ENCODE results near the gene ASB15.
"Not testable (repeated sequence)": the region's sequence is repeated elsewhere in the genome, so short reads cannot be mapped to it uniquely, and the experiment has no call there.

ASB15 gene

DNA sequence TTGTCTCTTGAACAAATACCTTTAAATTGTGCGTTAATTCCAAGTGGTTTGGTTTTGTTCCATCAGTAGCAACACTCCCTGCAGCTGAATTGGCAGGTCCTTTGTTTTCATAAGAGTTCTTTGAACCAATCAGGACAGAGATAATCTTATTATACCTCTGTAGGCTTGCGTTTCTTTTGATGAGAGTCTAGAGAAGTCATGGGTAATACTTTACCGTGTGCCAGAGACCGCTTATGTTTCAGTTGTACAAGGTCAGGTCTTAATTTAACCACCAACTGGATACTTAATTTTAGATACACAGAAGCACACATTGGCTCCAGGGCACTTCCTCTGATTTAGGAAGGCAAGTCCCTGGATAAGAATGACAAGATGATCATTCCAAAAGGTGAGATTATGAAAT is at the start of gene ASB15:
Gene ASB15 (plus strand): TSS at position 292 of the 400 bp plus-strand sequence. CDS start 12,682 bp downstream, outside the sequence.
- Histone ChIP-seq H3K9me3 (ENCODE audit: insufficient read depth, low read length) (no peaks in the 10 kb centered on the region), H3K4me1 (ENCODE audit: insufficient read depth, insufficient read length) (no peaks in the 10 kb centered on the region), H3K27me3 (ENCODE audit: insufficient read depth, insufficient read length) (no peaks in the 10 kb centered on the region), H3K4me3 (ENCODE audit: insufficient read length, low read depth) (no peak within 1 kb of the TSS), H3K9ac (ENCODE audit: insufficient read length, low read depth) (no peak within 1 kb of the TSS), H3K36me3 (ENCODE audit: insufficient read depth, insufficient read length, low read length) (no peaks in the 10 kb centered on the region)
- no peak for DNase-seq (ENCODE audit: low read depth, low spot score)
- no peak for TF ChIP-seq ZNF274 (IDR thresholded peaks at IDR 0.05; ENCODE audit: low read depth, low read length)
- no peak for TF ChIP-seq SUZ12 (IDR thresholded peaks at IDR 0.05; ENCODE audit: extremely low read depth, insufficient read depth, insufficient read length)

- peaks cover 24% of the 10 kb centered on the region for H3K36me3 ChIP-seq (ENCODE audit: insufficient read depth, insufficient read length, low read length)
- not testable (repeated sequence) for H3K9me3 ChIP-seq (ENCODE audit: insufficient read depth, low read length); H3K4me1 ChIP-seq (ENCODE audit: insufficient read depth, insufficient read length); H3K27me3 ChIP-seq (ENCODE audit: insufficient read depth, insufficient read length); DNase-seq (ENCODE audit: low read depth, low spot score); H3K4me3 ChIP-seq (ENCODE audit: insufficient read length, low read depth); H3K9ac ChIP-seq (ENCODE audit: insufficient read length, low read depth)
Observed at GRCh38 chr7:123552134-123552533, 49.5 kb upstream of the ASB15 start.

- Histone ChIP-seq H3K36me3 (ENCODE audit: insufficient read depth, insufficient read length, low read length) (peaks cover 24% of the 10 kb centered on the region), H3K4me3 (ENCODE audit: insufficient read length, low read depth) (no peak overlapping the region), H3K4me1 (ENCODE audit: insufficient read depth, insufficient read length) (no peaks in the 10 kb centered on the region), H3K9me3 (ENCODE audit: insufficient read depth, low read length) (no peaks in the 10 kb centered on the region), H3K27me3 (ENCODE audit: insufficient read depth, insufficient read length) (no peaks in the 10 kb centered on the region), H3K9ac (ENCODE audit: insufficient read length, low read depth) (no peak overlapping the region)
- TF ChIP-seq ZNF274 (IDR thresholded peaks at IDR 0.05; ENCODE audit: low read depth, low read length): no peak
- no peak for TF ChIP-seq SUZ12 (IDR thresholded peaks at IDR 0.05; ENCODE audit: extremely low read depth, insufficient read depth, insufficient read length)
- no peak for TF ChIP-seq YY1 (IDR thresholded peaks at IDR 0.05; ENCODE audit: insufficient read depth, insufficient read length)
- no peak for DNase-seq (ENCODE audit: low read depth, low spot score)
Observed at GRCh38 chr7:123552641-123553040, 49.0 kb upstream of the ASB15 start.

GRCh38 chr7:123553159-123553558 is 48.5 kb upstream of the ASB15 start:
- Histone ChIP-seq H3K4me3 (ENCODE audit: insufficient read length, low read depth) (no peak overlapping the region), H3K36me3 (ENCODE audit: insufficient read depth, insufficient read length, low read length) (peaks cover 24% of the 10 kb centered on the region), H3K4me1 (ENCODE audit: insufficient read depth, insufficient read length) (no peaks in the 10 kb centered on the region), H3K27me3 (ENCODE audit: insufficient read depth, insufficient read length) (no peaks in the 10 kb centered on the region), H3K9ac (ENCODE audit: insufficient read length, low read depth) (no peak overlapping the region), H3K9me3 (ENCODE audit: insufficient read depth, low read length) (no peaks in the 10 kb centered on the region)
- TF ChIP-seq ZNF274 (IDR thresholded peaks at IDR 0.05; ENCODE audit: low read depth, low read length) (no peak), YY1 (IDR thresholded peaks at IDR 0.05; ENCODE audit: insufficient read depth, insufficient read length) (no peak), SUZ12 (IDR thresholded peaks at IDR 0.05; ENCODE audit: extremely low read depth, insufficient read depth, insufficient read length) (no peak)
- DNase-seq (ENCODE audit: low read depth, low spot score): no peak

DNA sequence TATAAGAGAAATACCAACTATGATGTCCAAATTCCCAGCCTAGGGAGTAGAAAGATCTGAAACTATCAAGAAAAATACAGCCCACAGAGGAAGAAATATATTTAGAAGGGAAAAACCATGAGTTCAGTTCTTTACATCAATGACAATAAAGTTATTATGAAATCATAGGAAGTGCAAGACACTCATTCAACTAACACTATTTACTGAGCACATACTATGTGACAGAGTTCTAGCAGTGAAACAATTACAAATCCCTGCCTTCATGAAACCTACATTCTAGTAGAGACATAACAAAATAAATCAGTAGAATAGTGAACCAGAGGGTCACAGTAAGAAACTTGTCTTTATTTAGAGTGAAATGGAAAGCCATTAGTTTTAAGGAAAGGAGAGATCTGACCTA is 46.1 kb upstream of the ASB15 start:
- Histone ChIP-seq H3K36me3 (ENCODE audit: insufficient read depth, insufficient read length, low read length) (peaks cover 12% of the 10 kb centered on the region), H3K9ac (ENCODE audit: insufficient read length, low read depth) (no peak overlapping the region), H3K9me3 (ENCODE audit: insufficient read depth, low read length) (no peaks in the 10 kb centered on the region), H3K4me3 (ENCODE audit: insufficient read length, low read depth) (no peak overlapping the region), H3K4me1 (ENCODE audit: insufficient read depth, insufficient read length) (no peaks in the 10 kb centered on the region), H3K27me3 (ENCODE audit: insufficient read depth, insufficient read length) (no peaks in the 10 kb centered on the region)
- no peak for DNase-seq (ENCODE audit: low read depth, low spot score)
- TF ChIP-seq ZNF274 (IDR thresholded peaks at IDR 0.05; ENCODE audit: low read depth, low read length) (no peak), YY1 (IDR thresholded peaks at IDR 0.05; ENCODE audit: insufficient read depth, insufficient read length) (no peak), SUZ12 (IDR thresholded peaks at IDR 0.05; ENCODE audit: extremely low read depth, insufficient read depth, insufficient read length) (no peak)

DNA sequence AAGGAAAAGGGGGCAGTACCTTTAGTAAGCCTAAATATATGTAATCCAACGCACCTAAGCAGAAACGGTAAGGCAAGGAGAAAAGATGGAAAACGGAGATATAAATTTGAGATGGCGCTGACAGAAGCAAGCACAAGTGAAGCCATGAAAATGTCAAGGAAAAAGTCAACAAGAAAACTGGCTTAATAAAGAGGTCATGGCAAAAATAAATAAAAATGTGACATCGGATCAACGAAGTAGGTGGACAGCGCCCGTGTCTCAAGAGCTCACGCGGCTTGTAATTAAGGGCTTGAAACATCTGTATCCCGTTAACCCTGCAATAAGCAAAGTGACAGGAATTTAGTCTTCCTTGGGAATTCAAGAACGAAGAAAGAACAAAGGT is 44.6 kb upstream of the ASB15 start:
- TF ChIP-seq SUZ12 (IDR thresholded peaks at IDR 0.05; ENCODE audit: extremely low read depth, insufficient read depth, insufficient read length): no peak
- TF ChIP-seq YY1 (IDR thresholded peaks at IDR 0.05; ENCODE audit: insufficient read depth, insufficient read length): no peak
- no peak for TF ChIP-seq ZNF274 (IDR thresholded peaks at IDR 0.05; ENCODE audit: low read depth, low read length)
- Histone ChIP-seq H3K4me1 (ENCODE audit: insufficient read depth, insufficient read length) (no peaks in the 10 kb centered on the region), H3K9me3 (ENCODE audit: insufficient read depth, low read length) (no peaks in the 10 kb centered on the region), H3K9ac (ENCODE audit: insufficient read length, low read depth) (peak overlapping the region; percentile 94), H3K36me3 (ENCODE audit: insufficient read depth, insufficient read length, low read length) (peaks cover 12% of the 10 kb centered on the region), H3K27me3 (ENCODE audit: insufficient read depth, insufficient read length) (no peaks in the 10 kb centered on the region), H3K4me3 (ENCODE audit: insufficient read length, low read depth) (peak overlapping the region; percentile 96)
- DNase-seq (ENCODE audit: low read depth, low spot score): no peak

- TF ChIP-seq SUZ12 (IDR thresholded peaks at IDR 0.05; ENCODE audit: extremely low read depth, insufficient read depth, insufficient read length) (no peak), YY1 (IDR thresholded peaks at IDR 0.05; ENCODE audit: insufficient read depth, insufficient read length) (peak; percentile 73), ZNF274 (IDR thresholded peaks at IDR 0.05; ENCODE audit: low read depth, low read length) (no peak)
- Histone ChIP-seq H3K36me3 (ENCODE audit: insufficient read depth, insufficient read length, low read length) (peaks cover 11% of the 10 kb centered on the region), H3K4me1 (ENCODE audit: insufficient read depth, insufficient read length) (no peaks in the 10 kb centered on the region), H3K9me3 (ENCODE audit: insufficient read depth, low read length) (no peaks in the 10 kb centered on the region), H3K9ac (ENCODE audit: insufficient read length, low read depth) (peak within 1 kb of the TSS; percentile 94), H3K27me3 (ENCODE audit: insufficient read depth, insufficient read length) (no peaks in the 10 kb centered on the region), H3K4me3 (ENCODE audit: insufficient read length, low read depth) (peak within 1 kb of the TSS; percentile 96)
- peak; percentile 97 for DNase-seq (ENCODE audit: low read depth, low spot score)
Observed at GRCh38 chr7:123557398-123558288, 44.0 kb upstream of the ASB15 start, which contains the start of gene NDUFA5. Gene NDUFA5 (minus strand): TSS chr7:123557818. CDS start chr7:123557795, 23 bp downstream.

Measured in NT2/D1 (cell line).